K562 (cell line): ENCODE data around the gene C1QTNF3.

Source experiments
- CAMTA2 ChIP-seq: fragments of 250-450 bp; sonication (Bioruptor Pico); conservative IDR thresholded peaks from 2 replicates; pipeline ENCODE4 v1.5.1; 2022
- DACH1 ChIP-seq: fragments of 450-650 bp; IDR thresholded peaks from 2 replicates; pipeline ENCODE4 v1.6.1; 2018; ENCODE audit not compliant: partially characterized antibody
- EZH2 ChIP-seq: IDR thresholded peaks from 2 replicates; pipeline ENCODE4 v1.6.1; 2012; ENCODE audit warnings: low read depth, mild to moderate bottlenecking, inconsistent platforms, low read length, borderline replicate concordance
- SP1 ChIP-seq: sonication (generic); formaldehyde crosslinking; IDR thresholded peaks from 2 replicates; pipeline ENCODE4 v1.8.1; 2022; ENCODE audit warnings: mild to moderate bottlenecking, missing genetic modification reagents
- SRSF1 ChIP-seq: fragments of 200-400 bp; formaldehyde crosslinking; IDR thresholded peaks from 2 replicates; pipeline ENCODE4 v1.6.1; 2017; ENCODE audit warnings: mild to moderate bottlenecking, low read depth, low read length, moderate library complexity
- TCF7L2 ChIP-seq: fragments of 150-350 bp; IDR thresholded peaks from 2 replicates; pipeline ENCODE4 v1.6.1; 2016; ENCODE audit warnings: low read depth, mild to moderate bottlenecking, low read length, moderate library complexity
- ZNF24 ChIP-seq: fragments of 450-650 bp; IDR thresholded peaks from 2 replicates; pipeline ENCODE4 v1.6.1; 2016
- TF ChIP-seq, protein P1 (sequence below): fragments of 450-650 bp; formaldehyde crosslinking; IDR thresholded peaks from 2 replicates; pipeline ENCODE4 v1.4.0; 2022; ENCODE audit warnings: mild to moderate bottlenecking, moderate library complexity
- TF ChIP-seq, protein P2 (sequence below): sonication (generic); formaldehyde crosslinking; IDR thresholded peaks from 2 replicates; pipeline ENCODE4 v1.8.1; 2023; ENCODE audit warnings: mild to moderate bottlenecking, missing genetic modification reagents
- TF ChIP-seq, protein P3 (sequence below), 3 experiments: IDR thresholded peaks in 2 of 3; conservative IDR thresholded peaks in 1 of 3; 2 replicates each; pipeline ENCODE4 v1.5.1; 2011 to 2012; ENCODE audit warnings: low read length in 3 of 3, mild to moderate bottlenecking in 3 of 3, control low read depth in 2 of 3, improper control_type of control experiment in 1 of 3, inconsistent platforms in 1 of 3, low read depth in 1 of 3, mixed read lengths in 1 of 3, moderate library complexity in 1 of 3; ENCODE audit not compliant: insufficient read depth in 2 of 3
- TF ChIP-seq, protein P4 (sequence below): sonication (generic); formaldehyde crosslinking; IDR thresholded peaks from 2 replicates; pipeline ENCODE4 v1.8.0; 2022; ENCODE audit warnings: missing genetic modification reagents, mild to moderate bottlenecking, borderline replicate concordance

DNA sequence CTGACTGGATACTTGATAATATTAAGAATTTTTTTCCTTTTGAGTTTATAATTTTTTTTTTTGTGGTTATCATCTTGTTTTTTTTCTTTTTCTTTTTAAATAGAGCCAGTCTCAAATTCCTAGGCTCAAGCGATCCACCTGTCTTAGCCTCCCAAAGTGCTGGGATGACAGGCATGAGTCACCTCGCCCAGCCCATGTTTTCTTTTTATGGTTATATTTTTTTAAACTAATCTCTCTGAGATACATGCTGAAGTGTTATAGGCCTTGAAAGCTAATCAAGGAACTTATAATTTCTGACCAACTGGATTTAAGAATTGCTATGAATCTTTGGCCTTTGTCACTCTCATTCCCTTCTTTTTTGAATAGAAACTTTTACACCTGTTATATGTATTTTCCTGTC, 28.4 kb downstream of the C1QTNF3 start:
- TF ChIP-seq SRSF1 = no peak
- TF ChIP-seq EZH2 = no peak
- TF ChIP-seq, protein P1, sequence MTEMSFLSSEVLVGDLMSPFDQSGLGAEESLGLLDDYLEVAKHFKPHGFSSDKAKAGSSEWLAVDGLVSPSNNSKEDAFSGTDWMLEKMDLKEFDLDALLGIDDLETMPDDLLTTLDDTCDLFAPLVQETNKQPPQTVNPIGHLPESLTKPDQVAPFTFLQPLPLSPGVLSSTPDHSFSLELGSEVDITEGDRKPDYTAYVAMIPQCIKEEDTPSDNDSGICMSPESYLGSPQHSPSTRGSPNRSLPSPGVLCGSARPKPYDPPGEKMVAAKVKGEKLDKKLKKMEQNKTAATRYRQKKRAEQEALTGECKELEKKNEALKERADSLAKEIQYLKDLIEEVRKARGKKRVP (CRISPR knock-in tag) = no peak
- TF ChIP-seq CAMTA2 (CRISPR knock-in tag) = no peak
- TF ChIP-seq, protein P2, sequence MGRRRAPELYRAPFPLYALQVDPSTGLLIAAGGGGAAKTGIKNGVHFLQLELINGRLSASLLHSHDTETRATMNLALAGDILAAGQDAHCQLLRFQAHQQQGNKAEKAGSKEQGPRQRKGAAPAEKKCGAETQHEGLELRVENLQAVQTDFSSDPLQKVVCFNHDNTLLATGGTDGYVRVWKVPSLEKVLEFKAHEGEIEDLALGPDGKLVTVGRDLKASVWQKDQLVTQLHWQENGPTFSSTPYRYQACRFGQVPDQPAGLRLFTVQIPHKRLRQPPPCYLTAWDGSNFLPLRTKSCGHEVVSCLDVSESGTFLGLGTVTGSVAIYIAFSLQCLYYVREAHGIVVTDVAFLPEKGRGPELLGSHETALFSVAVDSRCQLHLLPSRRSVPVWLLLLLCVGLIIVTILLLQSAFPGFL (CRISPR knock-in tag) = no peak
- no peak for TF ChIP-seq SP1 (CRISPR knock-in tag)
- TF ChIP-seq, protein P3, sequence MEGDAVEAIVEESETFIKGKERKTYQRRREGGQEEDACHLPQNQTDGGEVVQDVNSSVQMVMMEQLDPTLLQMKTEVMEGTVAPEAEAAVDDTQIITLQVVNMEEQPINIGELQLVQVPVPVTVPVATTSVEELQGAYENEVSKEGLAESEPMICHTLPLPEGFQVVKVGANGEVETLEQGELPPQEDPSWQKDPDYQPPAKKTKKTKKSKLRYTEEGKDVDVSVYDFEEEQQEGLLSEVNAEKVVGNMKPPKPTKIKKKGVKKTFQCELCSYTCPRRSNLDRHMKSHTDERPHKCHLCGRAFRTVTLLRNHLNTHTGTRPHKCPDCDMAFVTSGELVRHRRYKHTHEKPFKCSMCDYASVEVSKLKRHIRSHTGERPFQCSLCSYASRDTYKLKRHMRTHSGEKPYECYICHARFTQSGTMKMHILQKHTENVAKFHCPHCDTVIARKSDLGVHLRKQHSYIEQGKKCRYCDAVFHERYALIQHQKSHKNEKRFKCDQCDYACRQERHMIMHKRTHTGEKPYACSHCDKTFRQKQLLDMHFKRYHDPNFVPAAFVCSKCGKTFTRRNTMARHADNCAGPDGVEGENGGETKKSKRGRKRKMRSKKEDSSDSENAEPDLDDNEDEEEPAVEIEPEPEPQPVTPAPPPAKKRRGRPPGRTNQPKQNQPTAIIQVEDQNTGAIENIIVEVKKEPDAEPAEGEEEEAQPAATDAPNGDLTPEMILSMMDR (IDR thresholded peaks at IDR 0.05 in 2 of 3, conservative IDR thresholded peaks at IDR 0.05 in 1 of 3; ENCODE audit: insufficient read depth in 2 of 3, low read depth in 1 of 3, low read length in 3 of 3) = no peak
- no peak for TF ChIP-seq TCF7L2
- no peak for TF ChIP-seq ZNF24
- TF ChIP-seq, protein P4, sequence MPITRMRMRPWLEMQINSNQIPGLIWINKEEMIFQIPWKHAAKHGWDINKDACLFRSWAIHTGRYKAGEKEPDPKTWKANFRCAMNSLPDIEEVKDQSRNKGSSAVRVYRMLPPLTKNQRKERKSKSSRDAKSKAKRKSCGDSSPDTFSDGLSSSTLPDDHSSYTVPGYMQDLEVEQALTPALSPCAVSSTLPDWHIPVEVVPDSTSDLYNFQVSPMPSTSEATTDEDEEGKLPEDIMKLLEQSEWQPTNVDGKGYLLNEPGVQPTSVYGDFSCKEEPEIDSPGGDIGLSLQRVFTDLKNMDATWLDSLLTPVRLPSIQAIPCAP = no peak
- TF ChIP-seq DACH1 = no peak
